ENCODE results near the gene SORBS1. TPM values are rescaled to one million over a fixed set of nuclear protein-coding genes. Genes with fewer than 3 reads are reported as not detected.

SORBS1 gene
- total and polyA plus RNA-seq, 12 donors, result 140 to 1,253 (median 1,042) TPM

GRCh38 chr10:95501203-95502094 is 59.7 kb downstream of the SORBS1 start:
- no peaks in the 10 kb centered on the region for H3K27me3 ChIP-seq
- intact Hi-C loops (cut with DNase I), result loop anchor here in 1 of 10 donors (10.0 kb wide), 1 partner anchor 53 kb away; no protein-coding TSS in a partner anchor
- no peaks in the 10 kb centered on the region for H3K9me3 ChIP-seq
- H3K27ac ChIP-seq, result peak overlapping the region in 8 of 10 donors; percentile 4 to 85 (median 40)
- TF ChIP-seq CTCF (IDR thresholded peaks at IDR 0.05), result no peak
- peaks cover 0 to 3% (median 0%) of the 10 kb centered on the region in 9 donors for H3K36me3 ChIP-seq
- peaks cover 15 to 95% (median 79%) of the 10 kb centered on the region in 9 donors for H3K4me1 ChIP-seq
- 48 to 57% methylated on average over 10 of the region's 10 CpGs for WGBS, 2 donors
- ATAC-seq (peak in 2 of 8 donors; percentile 3 to 16), DNase-seq (no peak)
- H3K4me3 ChIP-seq, result no peak overlapping the region

GRCh38 chr10:95500649-95501048 is 60.5 kb downstream of the SORBS1 start:
- Histone ChIP-seq H3K4me3 (no peak overlapping the region), H3K4me1 (peaks cover 7 to 95% (median 77%) of the 10 kb centered on the region in 9 donors)
- ATAC-seq, result peak in 1 of 8 donors; percentile 10

GRCh38 chr10:95500097-95500496 is 61.1 kb downstream of the SORBS1 start:
- DNase-seq, result no peak
- no peak for ATAC-seq
- Histone ChIP-seq H3K4me1 (peaks cover 6 to 95% (median 72%) of the 10 kb centered on the region in 9 donors), H3K27me3 (no peaks in the 10 kb centered on the region), H3K36me3 (peaks cover 0 to 3% (median 0%) of the 10 kb centered on the region in 9 donors), H3K4me3 (no peak overlapping the region), H3K9me3 (no peaks in the 10 kb centered on the region), H3K27ac (peak overlapping the region in 1 of 10 donors; percentile 82)
- WGBS, 2 donors, result 80 to 81% methylated on average over 4 of the region's 4 CpGs
- intact Hi-C loops (cut with DNase I), result loop anchor here in 1 of 10 donors (10.0 kb wide), 1 partner anchor 55 kb away; no protein-coding TSS in a partner anchor
- TF ChIP-seq CTCF (IDR thresholded peaks at IDR 0.05), result no peak

More at GRCh38 chr10:95500649-95501048, 60.5 kb downstream of the SORBS1 start:
- 72 to 74% methylated on average over 7 of the region's 7 CpGs for WGBS, 2 donors
- intact Hi-C loops (cut with DNase I), result loop anchor here in 1 of 10 donors (10.0 kb wide), 1 partner anchor 54 kb away; no protein-coding TSS in a partner anchor
- Histone ChIP-seq H3K9me3 (no peaks in the 10 kb centered on the region), H3K27me3 (no peaks in the 10 kb centered on the region), H3K27ac (peak overlapping the region in 2 of 10 donors; percentile 82 to 85), H3K36me3 (peaks cover 0 to 3% (median 0%) of the 10 kb centered on the region in 9 donors)
- TF ChIP-seq CTCF (IDR thresholded peaks at IDR 0.05), result no peak
- DNase-seq, result no peak

- 83 to 93% methylated on average over 6 of the region's 6 CpGs for WGBS, 2 donors
- H3K27ac ChIP-seq, result peak overlapping the region in 1 of 10 donors; percentile 82
- no peak for TF ChIP-seq CTCF (IDR thresholded peaks at IDR 0.05)
- H3K4me1 ChIP-seq, result peaks cover 6 to 90% (median 67%) of the 10 kb centered on the region in 9 donors
- intact Hi-C loops (cut with DNase I), result no loop called here
- ATAC-seq (no peak), DNase-seq (no peak)
- H3K9me3 ChIP-seq, result no peaks in the 10 kb centered on the region
- peaks cover 0 to 3% (median 0%) of the 10 kb centered on the region in 9 donors for H3K36me3 ChIP-seq
- no peaks in the 10 kb centered on the region for H3K27me3 ChIP-seq
- no peak overlapping the region for H3K4me3 ChIP-seq
These were observed 61.6 kb downstream of the SORBS1 start for GRCh38 chr10:95499482-95499989.
